HCT116 (cell line): ENCODE data around the gene CA4. TPM values are rescaled to one million over a fixed set of nuclear protein-coding genes. Genes with fewer than 3 reads are reported as not detected.

ENCODE experiments used
- ATAC-seq: fragments of 200-7000 bp; cut with Tn5 transposase; 2 replicates; pipeline ENCODE4 v1.9.1; 2020; ENCODE audit warnings: mild to moderate bottlenecking, moderate library complexity
- BruUV-seq: library from RNA; stranded (reverse); fragments of 400-500 nt; replicated peaks from 2 replicates; lab custom pipeline; 2021; lab: Mats Ljungman, UMichigan
- CTCF ChIA-PET: fragments of 300-600 bp; sonication (Branson Sonifier 250); formaldehyde crosslinking; loops from one replicate; lab custom pipeline; 2021; ENCODE audit warnings: antibody characterized with exemption; lab: Charles Lee
- POLR2A ChIA-PET: fragments of 300-600, 350-600 bp; sonication (Branson Sonifier 250); formaldehyde crosslinking; loops from one replicate; lab custom pipeline; 2021; ENCODE audit warnings: antibody characterized with exemption; lab: Charles Lee
- RAD21 ChIA-PET, 2 experiments: fragments of 300-600 bp; sonication (Branson Sonifier 250); formaldehyde crosslinking; loops; one replicate each; lab custom pipeline; 2023; ENCODE audit warnings: low total read pairs in 2 of 2; ENCODE audit not compliant: uncharacterized antibody in 2 of 2, unreplicated experiment in 2 of 2, low non-redundant PET in 1 of 2; lab: Charles Lee
- DNase-seq: peaks from one replicate; pipeline ENCODE4 v3.0.0-alpha.2; 2010; ENCODE audit warnings: low read depth, low spot score
- H2AFZ ChIP-seq: fragments of 200-600 bp; shearing (Covaris generic), sonication (generic); 2 replicates; pipeline ENCODE4 v1.6.1; 2017; ENCODE audit warnings: low read depth, mixed run types, mixed read lengths, antibody characterized with exemption, low read length; ENCODE audit not compliant: poor library complexity, severe bottlenecking
- H3K27ac ChIP-seq: 2 replicates; pipeline ENCODE4 v1.5.1; 2012; ENCODE audit warnings: low read depth, low read length
- H3K27me3 ChIP-seq: fragments of 200-600 bp; sonication (generic); 2 replicates; pipeline ENCODE4 v1.6.1; 2016; ENCODE audit warnings: mixed run types, low read length, mixed read lengths; ENCODE audit not compliant: insufficient read depth
- H3K36me3 ChIP-seq, 2 experiments: fragments of 200-500 bp in 1 of 2; fragments of 200-600 bp in 1 of 2; sonication (Bioruptor generic) in 1 of 2; sonication (generic) in 1 of 2; 2 replicates each; pipeline versions ENCODE4 v1.5.1 to v1.6.1; 2014 to 2016; ENCODE audit warnings: low read length in 2 of 2, inconsistent platforms in 1 of 2, mixed read lengths in 1 of 2, mixed run types in 1 of 2; ENCODE audit not compliant: insufficient read depth in 2 of 2, control insufficient read depth in 1 of 2
- H3K4me1 ChIP-seq, 2 experiments: fragments of 200-600 bp in 1 of 2; sonication (generic) in 1 of 2; 2 replicates each; pipeline versions ENCODE4 v1.5.1 to v1.6.1; 2012 to 2017; ENCODE audit warnings: low read length in 2 of 2, inconsistent platforms in 1 of 2, mild to moderate bottlenecking in 1 of 2, mixed read lengths in 1 of 2, mixed run types in 1 of 2, moderate library complexity in 1 of 2; ENCODE audit not compliant: insufficient read depth in 2 of 2, control insufficient read depth in 1 of 2
- H3K4me2 ChIP-seq: fragments of 200-600 bp; sonication (generic); 2 replicates; pipeline ENCODE4 v1.6.1; 2017; ENCODE audit warnings: mixed run types, low read length, mixed read lengths
- H3K4me3 ChIP-seq, 2 experiments: fragments of 200-600 bp in 1 of 2; sonication (generic) in 1 of 2; replicated peaks in 1 of 2; 2 replicates each; pipeline ENCODE4 v1.5.1; 2011 to 2016; ENCODE audit warnings: low read length in 2 of 2, control low read depth in 1 of 2, low read depth in 1 of 2, mild to moderate bottlenecking in 1 of 2, mixed read lengths in 1 of 2, mixed run types in 1 of 2
- H3K79me2 ChIP-seq: fragments of 200-600 bp; sonication (generic); 2 replicates; pipeline ENCODE4 v1.6.1; 2017; ENCODE audit warnings: mild to moderate bottlenecking, mixed run types, low read length, moderate library complexity, mixed read lengths; ENCODE audit not compliant: insufficient read depth
- H3K9ac ChIP-seq: fragments of 200-600 bp; sonication (generic); 2 replicates; pipeline ENCODE4 v1.6.1; 2016; ENCODE audit warnings: low read length, mixed read lengths
- H3K9me2 ChIP-seq: fragments of 200-600 bp; sonication (generic), shearing (Covaris generic); 2 replicates; pipeline ENCODE4 v1.6.1; 2017; ENCODE audit warnings: mixed run types, mild to moderate bottlenecking, moderate library complexity; ENCODE audit not compliant: insufficient read depth
- H3K9me3 ChIP-seq, 2 experiments: fragments of 200-500 bp in 1 of 2; fragments of 200-600 bp in 1 of 2; sonication (Bioruptor generic) in 1 of 2; sonication (generic) in 1 of 2; 2 replicates each; pipeline ENCODE4 v1.6.1; 2014 to 2017; ENCODE audit warnings: low read length in 2 of 2, mixed read lengths in 2 of 2, inconsistent platforms in 1 of 2, low read depth in 1 of 2, mild to moderate bottlenecking in 1 of 2, mixed run types in 1 of 2, moderate library complexity in 1 of 2; ENCODE audit not compliant: control insufficient read depth in 1 of 2, insufficient read depth in 1 of 2
- H4K20me1 ChIP-seq: fragments of 200-600 bp; sonication (generic), shearing (Covaris generic); 2 replicates; pipeline ENCODE4 v1.6.1; 2017; ENCODE audit warnings: mixed run types, mild to moderate bottlenecking, moderate library complexity; ENCODE audit not compliant: insufficient read depth
- ELF1 ChIP-seq: IDR thresholded peaks from 2 replicates; pipeline ENCODE4 v1.6.1; 2012; ENCODE audit warnings: low read depth, borderline replicate concordance
- EZH2 ChIP-seq: fragments of 200-600 bp; sonication (generic); IDR thresholded peaks from 2 replicates; pipeline ENCODE4 v1.6.1; 2017; ENCODE audit warnings: antibody characterized with exemption, mixed run types
- EZH2phosphoT487 ChIP-seq: fragments of 200-600 bp; IDR thresholded peaks from 2 replicates; pipeline ENCODE4 v1.6.1; 2018; ENCODE audit warnings: antibody characterized with exemption, borderline replicate concordance
- POLR2A ChIP-seq: IDR thresholded peaks from 2 replicates; pipeline ENCODE4 v1.7.0; 2011; ENCODE audit warnings: borderline replicate concordance; ENCODE audit not compliant: insufficient read depth, insufficient read length; ENCODE audit errors: extremely low read depth
- POLR2AphosphoS5 ChIP-seq: IDR thresholded peaks from 2 replicates; pipeline ENCODE4 v1.6.1; 2011; ENCODE audit warnings: mild to moderate bottlenecking, low read depth, low read length, moderate library complexity
- RAD21 ChIP-seq: IDR thresholded peaks from 2 replicates; pipeline ENCODE4 v1.6.1; 2012; ENCODE audit warnings: low read depth, mild to moderate bottlenecking
- SP1 ChIP-seq: IDR thresholded peaks from 2 replicates; pipeline ENCODE4 v1.6.1; 2012; ENCODE audit warnings: low read depth
- SRF ChIP-seq: IDR thresholded peaks from 2 replicates; pipeline ENCODE4 v1.6.1; 2012; ENCODE audit warnings: low read depth
- TCF7L2 ChIP-seq: IDR thresholded peaks from 2 replicates; pipeline ENCODE4 v1.7.0; 2011; ENCODE audit warnings: borderline replicate concordance, inconsistent platforms; ENCODE audit not compliant: insufficient read depth, insufficient read length; ENCODE audit errors: extremely low read depth
- YY1 ChIP-seq: IDR thresholded peaks from 2 replicates; pipeline ENCODE4 v1.6.1; 2011; ENCODE audit warnings: low read length, low read depth, moderate library complexity, mild to moderate bottlenecking; ENCODE audit not compliant: insufficient replicate concordance; ENCODE audit errors: extremely low read depth
- ZBTB33 ChIP-seq: IDR thresholded peaks from 2 replicates; pipeline ENCODE4 v1.6.1; 2011; ENCODE audit warnings: mild to moderate bottlenecking, low read length, moderate library complexity; ENCODE audit not compliant: insufficient replicate concordance; ENCODE audit errors: extremely low read depth
- ZFX ChIP-seq: fragments of 450-650 bp; IDR thresholded peaks from 2 replicates; pipeline ENCODE4 v1.6.1; 2017
- intact Hi-C: fragments of 100-400 bp; cut with micrococcal nuclease; formaldehyde crosslinking; loops from 2 replicates; pipeline ENCODE4 v1.10.0; 2022
- total RNA-seq: library from RNA; stranded (reverse); gene quantifications from one replicate; pipeline ENCODE4 v1.2.1, GENCODE V29; 2021; ENCODE audit not compliant: unreplicated experiment

The CA4 gene
- total RNA-seq, 1 experiment from 2014 or later, result 0.20 TPM

DNA sequence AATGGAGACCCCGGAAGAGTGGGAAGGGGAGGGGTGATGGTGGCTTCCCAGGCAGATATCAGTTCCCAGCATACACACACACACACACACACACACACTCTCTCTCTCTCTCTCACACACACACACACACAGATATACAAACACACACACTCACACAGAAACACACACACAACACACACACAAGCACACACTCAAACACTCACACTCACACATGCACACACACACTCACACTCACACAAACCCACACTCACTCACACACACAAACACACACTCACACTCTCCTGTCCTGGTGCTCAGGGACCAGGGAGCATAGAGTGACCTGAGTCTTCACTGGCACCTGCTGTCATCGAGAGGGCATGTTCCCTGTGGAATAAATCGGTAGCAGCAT is 5.6 kb downstream of the CA4 start:
- BruUV-seq, result no TSS peak
- ATAC-seq, result no peak
- Histone ChIP-seq H3K9me2 (no peaks in the 10 kb centered on the region), H3K27ac (no peak overlapping the region), H3K9ac (no peak overlapping the region), H3K79me2 (no peaks in the 10 kb centered on the region), H2AFZ (no peak overlapping the region), H3K4me3 (no peak overlapping the region), H3K36me3 (no peaks in the 10 kb centered on the region), H3K4me1 (no peaks in the 10 kb centered on the region), H3K9me3 (no peaks in the 10 kb centered on the region), H3K4me2 (no peak overlapping the region), H3K27me3 (no peaks in the 10 kb centered on the region), H4K20me1 (no peaks in the 10 kb centered on the region)
- no peak for DNase-seq
- ChIA-PET POLR2A (no interaction called here), CTCF (no interaction called here)
- intact Hi-C loops, result no loop called here
- TF ChIP-seq ZFX, result no peak
- no peak for TF ChIP-seq ELF1
- no peak for TF ChIP-seq SRF
- TF ChIP-seq ZBTB33, result no peak
- TF ChIP-seq YY1, result no peak
- TF ChIP-seq EZH2, result no peak
- TF ChIP-seq EZH2phosphoT487, result no peak
- no peak for TF ChIP-seq TCF7L2
- TF ChIP-seq POLR2A, result no peak
- no peak for TF ChIP-seq RAD21
- TF ChIP-seq SP1, result no peak
- no peak for TF ChIP-seq POLR2AphosphoS5
- TF ChIP-seq, all 23 proteins: peak for 0
- RAD21 ChIA-PET, result no interaction called here
